Lower leg skin (tissue), 3 donors: ENCODE measurements around the gene RAPGEF2.

ENCODE experiments used
- POLR2A ChIP-seq, 2 donors: fragments of 450-650 bp; IDR thresholded peaks; one replicate each; pipeline ENCODE4 v1.6.1; 2016 to 2017; ENCODE audit warnings: antibody characterized with exemption in 2 of 2, mild to moderate bottlenecking in 1 of 2, moderate library complexity in 1 of 2
- TF ChIP-seq, protein P1 (sequence below), 3 donors: fragments of 450-650 bp; IDR thresholded peaks; one replicate each; pipeline ENCODE4 v1.5.1; 2016; ENCODE audit warnings: antibody characterized with exemption in 3 of 3, mild to moderate bottlenecking in 3 of 3, moderate library complexity in 2 of 3

- TF ChIP-seq POLR2A (IDR thresholded peaks at IDR 0.05) = no peak
- TF ChIP-seq, protein P1, sequence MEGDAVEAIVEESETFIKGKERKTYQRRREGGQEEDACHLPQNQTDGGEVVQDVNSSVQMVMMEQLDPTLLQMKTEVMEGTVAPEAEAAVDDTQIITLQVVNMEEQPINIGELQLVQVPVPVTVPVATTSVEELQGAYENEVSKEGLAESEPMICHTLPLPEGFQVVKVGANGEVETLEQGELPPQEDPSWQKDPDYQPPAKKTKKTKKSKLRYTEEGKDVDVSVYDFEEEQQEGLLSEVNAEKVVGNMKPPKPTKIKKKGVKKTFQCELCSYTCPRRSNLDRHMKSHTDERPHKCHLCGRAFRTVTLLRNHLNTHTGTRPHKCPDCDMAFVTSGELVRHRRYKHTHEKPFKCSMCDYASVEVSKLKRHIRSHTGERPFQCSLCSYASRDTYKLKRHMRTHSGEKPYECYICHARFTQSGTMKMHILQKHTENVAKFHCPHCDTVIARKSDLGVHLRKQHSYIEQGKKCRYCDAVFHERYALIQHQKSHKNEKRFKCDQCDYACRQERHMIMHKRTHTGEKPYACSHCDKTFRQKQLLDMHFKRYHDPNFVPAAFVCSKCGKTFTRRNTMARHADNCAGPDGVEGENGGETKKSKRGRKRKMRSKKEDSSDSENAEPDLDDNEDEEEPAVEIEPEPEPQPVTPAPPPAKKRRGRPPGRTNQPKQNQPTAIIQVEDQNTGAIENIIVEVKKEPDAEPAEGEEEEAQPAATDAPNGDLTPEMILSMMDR (IDR thresholded peaks at IDR 0.05) = no peak
Measured at GRCh38 chr4:159055833-159056232, 47.0 kb upstream of the RAPGEF2 start.
